NCI-H1694 treated with DMSO at 0.1 percent for 48 hours (cell line): ENCODE data around the gene OR51F1.
"Not testable (repeated sequence)": the region's sequence is repeated elsewhere in the genome, so short reads cannot be mapped to it uniquely, and the experiment has no call there.

Source experiments
- DNase-seq: peaks from one replicate; lab custom pipeline; 2025; lab: John Stamatoyannopoulos, UW

Gene OR51F1, protein sequence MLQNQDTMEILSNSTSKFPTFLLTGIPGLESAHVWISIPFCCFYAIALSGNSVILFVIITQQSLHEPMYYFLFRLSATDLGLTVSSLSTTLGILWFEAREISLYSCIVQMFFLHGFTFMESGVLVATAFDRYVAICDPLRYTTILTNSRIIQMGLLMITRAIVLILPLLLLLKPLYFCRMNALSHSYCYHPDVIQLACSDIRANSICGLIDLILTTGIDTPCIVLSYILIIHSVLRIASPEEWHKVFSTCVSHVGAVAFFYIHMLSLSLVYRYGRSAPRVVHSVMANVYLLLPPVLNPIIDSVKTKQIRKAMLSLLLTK

DNA sequence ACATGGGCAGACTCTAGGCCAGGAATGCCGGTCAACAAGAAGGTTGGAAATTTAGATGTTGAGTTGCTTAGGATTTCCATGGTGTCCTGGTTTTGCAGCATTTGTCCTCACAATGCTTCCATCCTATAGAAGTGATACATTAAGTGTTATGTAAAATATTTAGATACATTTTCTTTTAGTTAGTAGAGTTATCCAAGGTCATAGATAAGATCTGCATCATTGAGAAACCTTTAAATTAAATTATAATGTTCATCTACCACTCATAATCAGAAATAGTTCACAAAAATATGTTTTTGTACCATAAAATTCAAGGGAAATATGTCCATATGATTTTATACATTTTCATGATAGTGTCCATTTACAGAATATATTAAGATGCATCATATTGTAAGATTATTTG lies at the start of gene OR51F1:
Gene OR51F1 (minus strand): TSS at position 101 of the 400 bp plus-strand sequence. CDS start 0 bp downstream, at position 101.
- DNase-seq = no peak

DNA sequence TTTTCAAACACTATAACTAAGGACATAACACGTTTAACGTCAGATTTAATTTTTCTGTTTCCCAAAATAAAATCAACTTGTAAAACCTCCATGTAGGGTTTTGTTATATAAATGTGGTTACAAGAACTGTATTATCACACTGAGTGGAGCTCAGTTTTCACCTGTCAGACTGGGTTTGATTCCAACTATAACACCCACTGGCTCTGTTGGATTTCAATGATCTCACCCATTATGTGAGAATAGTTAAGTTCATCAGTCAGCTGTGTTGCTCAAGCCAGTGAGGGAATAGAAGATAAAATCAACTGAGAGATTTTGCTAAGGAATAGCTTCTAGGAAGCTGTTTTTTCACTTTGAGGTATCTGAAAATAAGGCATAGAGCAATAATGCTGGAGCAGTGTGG lies 39.5 kb upstream of the OR51F1 start:
- DNase-seq = no peak

DNA sequence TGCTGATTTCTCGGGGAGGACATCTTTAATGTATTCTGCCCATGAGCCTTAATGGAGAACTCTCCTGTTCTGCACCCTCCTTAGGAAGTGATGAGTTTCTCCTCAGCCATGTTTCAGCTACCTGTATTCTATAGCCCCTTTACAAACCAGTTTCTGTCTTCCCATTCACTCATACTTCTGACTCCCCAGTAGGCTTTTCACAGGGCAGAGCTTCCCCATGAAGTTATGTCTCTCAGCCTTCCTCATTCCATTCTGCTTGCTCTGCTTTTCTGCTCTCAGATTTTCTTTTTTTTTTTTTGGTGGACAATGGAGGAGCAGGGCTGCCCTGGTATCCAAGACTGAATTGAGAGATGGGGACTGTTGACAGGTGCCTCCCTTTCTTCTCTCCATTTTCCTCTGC lies 38.7 kb upstream of the OR51F1 start:
- DNase-seq = no peak

DNA sequence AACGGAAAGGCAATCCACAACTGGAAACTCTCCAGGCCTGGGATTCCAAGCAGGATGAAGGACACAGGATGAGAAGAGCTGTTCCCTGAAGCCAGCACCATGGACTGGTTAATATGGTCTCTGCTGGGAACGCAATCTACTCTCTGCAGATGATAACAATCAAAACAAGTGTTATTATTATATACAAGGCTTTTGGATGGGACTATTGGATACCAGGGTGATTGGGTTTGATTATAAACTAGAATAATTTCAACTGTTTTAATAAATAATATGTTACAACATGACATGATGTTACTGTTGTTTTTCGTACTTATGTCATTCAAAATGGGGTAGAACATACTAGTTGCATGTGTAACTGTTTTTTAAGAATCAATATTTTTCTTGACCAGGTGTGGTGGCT lies 34.5 kb upstream of the OR51F1 start, which contains the start of gene OR52R1:
Gene OR52R1 (minus strand): TSS at position 101 of the 400 bp plus-strand sequence. CDS start 0 bp downstream, at position 101.
- DNase-seq = no peak

DNA sequence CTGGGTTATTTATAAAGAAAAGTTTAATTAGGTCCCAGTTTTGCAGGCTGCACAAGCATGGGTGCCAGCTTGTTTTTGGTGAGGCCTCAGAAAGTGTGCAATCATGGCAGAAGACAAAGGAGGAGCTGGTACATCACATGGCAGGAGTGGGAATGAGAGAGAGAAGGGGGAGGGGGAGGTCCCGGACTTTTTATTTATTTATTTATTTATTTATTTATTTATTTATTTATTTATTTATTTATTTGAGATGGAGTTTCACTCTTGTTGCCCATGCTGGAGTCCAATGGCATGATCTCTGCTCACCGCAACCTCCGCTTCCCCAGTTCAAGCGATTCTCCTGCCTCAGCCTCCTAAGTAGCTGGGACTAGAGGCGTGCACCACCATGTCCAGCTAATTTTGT lies 31.6 kb upstream of the OR51F1 start:
- DNase-seq = not testable (repeated sequence)

DNA sequence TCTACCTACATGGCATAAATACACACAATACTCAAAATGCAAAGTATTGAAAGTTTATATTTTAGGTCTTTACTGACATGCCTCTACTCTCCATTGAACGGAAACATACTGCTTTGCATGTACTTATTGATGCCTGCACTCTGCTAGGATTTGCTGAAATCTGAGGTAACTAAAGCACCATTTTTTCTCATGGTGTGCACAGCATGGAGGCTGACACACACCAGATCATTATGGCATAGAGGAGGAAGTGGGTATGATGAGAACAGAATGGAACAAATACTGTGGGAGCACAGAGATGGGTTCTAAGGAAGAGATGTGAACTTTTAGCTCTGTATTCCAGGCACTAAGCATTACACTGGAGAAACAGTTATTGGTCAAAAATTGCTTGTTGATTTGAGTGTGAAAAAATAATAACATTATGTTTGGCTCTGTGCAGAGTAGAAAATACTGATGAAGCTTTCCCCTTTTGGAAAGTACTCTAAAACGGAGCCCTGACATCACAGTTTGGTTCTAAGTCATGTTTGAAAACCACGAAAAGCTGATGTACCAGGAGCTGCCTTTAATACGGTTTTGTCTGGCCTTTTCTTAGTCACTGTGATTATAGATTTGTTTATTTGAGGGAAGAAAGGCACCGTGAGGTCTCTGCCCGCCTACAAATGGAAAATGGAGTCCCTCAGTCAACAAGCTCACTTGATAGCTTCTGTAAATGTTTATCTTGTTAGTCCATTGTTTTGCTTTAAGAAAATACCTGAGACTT lies 28.9 kb upstream of the OR51F1 start:
- no peak for DNase-seq

DNA sequence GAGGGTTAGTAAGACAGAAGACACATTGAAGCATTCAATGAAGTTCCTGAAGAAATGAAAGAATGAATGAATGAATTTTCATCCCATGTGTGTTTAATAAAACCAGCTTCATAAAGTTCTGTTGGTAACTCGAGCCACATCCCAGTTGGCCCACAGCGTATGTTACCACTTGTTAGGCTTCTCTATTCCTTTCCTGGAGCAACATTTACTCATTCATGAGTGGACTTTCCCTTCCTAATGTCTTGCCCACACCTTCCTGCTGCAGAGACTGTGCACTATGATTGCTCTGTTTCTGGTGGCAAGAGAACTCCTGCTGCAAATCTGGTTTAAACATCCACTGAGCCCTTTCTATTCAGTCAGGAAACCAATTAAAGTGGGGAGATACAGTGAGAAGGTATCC lies 27.5 kb upstream of the OR51F1 start:
- no peak for DNase-seq

DNA sequence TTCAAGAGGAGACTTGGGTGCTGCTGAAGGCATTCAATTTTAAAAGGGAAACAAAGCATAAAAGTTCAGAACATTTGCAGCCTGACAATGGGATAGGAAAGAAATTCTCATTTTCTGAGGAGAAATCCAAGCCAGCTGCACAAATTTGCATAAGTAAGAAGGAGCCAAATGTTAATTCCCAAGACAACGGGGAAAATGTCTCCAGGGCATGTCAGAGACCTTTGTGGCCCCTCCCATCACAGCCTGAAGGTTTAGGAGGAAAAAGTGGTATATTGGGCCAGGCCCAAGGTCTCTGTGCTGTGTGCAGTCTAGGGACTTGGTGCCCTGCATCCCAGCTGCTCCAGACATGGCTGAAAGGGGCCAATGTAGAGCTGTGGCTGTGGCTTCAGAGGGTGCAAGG lies 12.7 kb upstream of the OR51F1 start:
- DNase-seq = no peak

DNA sequence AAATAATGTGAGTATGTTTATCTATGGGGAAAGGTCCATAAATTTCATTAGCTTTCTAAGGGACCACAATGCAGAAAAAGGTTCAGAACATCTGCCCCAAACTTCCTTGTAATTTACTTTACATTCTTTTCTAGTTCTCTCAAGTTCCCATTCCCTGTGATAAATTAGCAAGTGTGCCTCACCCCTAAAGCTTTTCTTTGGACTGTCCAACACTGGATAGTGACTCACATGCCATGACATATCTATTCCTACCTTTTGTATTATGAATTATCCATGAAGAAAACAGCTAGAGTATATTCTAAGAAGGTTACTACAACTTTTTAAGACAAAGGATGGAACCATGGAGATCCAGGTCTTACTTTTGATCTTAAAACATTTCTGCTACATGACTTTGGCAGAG lies 1.6 kb downstream of the OR51F1 start:
- DNase-seq = no peak

DNA sequence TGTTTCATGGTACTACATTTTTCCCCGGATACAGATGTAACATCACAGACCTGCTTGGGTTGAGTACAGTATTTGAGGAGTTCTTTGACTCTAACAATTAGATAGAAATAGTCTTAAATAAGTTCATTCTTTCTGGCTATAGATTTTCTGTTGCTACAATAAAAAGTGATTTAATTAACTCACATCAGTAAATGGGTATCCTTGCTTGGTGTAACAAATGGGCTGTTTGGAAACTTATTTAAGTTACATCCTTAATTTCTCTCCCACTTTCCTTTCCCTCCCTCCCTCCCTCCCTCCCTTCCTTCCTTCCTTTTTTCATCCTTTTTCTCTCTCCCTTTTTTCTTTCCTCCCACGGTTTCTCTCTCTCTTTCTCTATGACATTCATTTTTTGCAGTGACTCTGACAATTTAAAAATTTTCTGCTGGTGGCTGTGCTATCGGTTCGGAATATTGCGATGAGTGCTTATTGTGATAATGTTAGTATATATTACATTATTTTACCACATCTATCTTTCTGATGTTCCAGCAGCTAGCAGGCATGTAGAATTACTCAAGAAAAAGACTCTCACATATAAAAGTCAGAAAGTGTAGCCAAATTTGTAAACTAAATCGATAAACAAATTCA lies 3.2 kb downstream of the OR51F1 start:
- no peak for DNase-seq

DNA sequence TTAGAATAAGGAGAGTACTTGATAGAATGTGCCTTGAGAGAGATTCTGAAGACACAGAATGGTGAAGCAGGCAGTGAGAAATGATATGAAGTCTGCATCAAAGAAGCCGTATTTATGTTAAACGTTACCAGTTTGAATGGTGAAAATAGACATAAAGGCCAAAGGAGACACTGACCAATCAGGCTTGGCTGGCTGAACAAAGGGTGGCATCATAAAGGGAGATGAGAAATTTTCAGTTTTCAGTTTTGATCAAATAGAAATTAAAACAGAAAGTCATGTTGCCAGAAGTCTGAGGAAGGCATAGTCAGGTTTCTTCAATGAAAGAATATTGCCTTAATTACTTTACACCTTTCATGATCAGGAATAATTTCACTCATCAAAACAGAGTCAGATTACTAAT lies 6.6 kb downstream of the OR51F1 start:
- DNase-seq = no peak

DNA sequence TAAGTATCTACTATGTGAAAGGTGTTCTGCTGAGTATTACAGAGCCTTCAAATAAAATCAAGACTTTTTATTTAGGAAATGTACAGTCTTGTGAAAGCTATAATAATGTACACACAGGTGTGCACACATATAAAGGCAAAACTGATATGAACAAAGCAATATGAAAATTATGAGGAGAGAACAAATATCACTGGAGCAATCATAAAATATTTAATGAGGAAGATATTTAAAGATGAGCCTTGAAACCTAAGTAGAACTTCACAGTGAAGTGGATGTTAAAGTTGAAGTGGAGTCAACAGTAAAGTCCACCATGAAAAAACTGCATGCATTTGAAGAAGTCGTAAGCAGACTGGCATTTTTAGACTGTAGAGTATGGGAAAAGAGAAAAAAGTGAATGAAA lies 18.5 kb downstream of the OR51F1 start:
- DNase-seq = no peak

DNA sequence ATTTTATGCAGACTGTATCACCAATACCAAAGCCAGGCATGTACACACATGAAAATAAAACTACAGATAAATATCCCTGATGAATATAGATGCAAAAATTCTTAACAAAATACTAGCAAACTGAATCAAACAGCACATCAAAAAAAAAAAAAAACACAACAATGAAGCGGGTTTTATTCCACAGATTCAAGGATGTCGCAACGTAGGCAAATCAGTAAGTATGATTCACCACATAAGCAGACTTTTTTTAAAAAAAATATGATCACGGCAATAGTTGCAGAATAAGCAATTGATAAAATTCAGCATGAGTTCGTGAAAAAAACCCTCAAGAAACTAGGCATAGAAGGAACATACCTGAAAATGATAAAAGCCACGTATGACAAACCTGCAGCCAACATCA lies 21.3 kb downstream of the OR51F1 start:
- DNase-seq = no peak

DNA sequence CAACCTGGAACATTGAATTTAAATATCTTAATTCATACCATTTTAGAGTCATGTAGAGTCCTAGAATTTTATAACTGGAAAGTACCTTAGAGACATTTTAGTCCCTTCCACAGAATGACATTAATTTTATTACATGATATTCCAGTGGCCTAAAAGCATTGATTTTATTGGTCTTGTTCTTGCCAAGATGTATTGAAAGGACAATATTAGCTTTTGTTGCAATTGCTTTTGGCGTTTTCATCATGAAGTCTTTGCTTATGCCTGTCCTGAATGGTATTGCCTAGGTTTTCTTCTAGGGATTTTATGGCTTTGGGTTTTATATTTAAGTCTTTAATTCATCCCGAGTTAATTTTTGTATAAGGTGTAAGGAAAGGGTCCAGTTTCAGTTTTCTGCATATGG lies 29.0 kb downstream of the OR51F1 start:
- no peak for DNase-seq

DNA sequence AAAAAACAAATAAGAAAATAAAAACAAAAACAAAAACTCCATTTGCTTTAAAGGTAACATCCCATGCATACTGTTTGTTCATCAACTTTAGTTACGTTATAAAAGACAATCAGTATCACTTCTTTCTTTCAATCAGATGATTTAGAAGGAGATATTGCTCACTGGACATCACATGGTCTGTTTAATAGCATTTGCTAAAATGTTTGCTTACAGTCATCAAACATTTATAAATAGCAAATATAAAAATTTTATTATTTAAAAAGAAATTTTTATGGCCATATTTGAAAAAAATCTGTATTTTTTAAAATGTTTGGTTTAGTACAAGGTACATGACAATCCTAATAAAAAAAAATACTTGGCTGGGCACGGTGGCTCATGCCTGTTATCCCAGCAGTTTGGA lies 42.6 kb downstream of the OR51F1 start:
- DNase-seq = no peak

DNA sequence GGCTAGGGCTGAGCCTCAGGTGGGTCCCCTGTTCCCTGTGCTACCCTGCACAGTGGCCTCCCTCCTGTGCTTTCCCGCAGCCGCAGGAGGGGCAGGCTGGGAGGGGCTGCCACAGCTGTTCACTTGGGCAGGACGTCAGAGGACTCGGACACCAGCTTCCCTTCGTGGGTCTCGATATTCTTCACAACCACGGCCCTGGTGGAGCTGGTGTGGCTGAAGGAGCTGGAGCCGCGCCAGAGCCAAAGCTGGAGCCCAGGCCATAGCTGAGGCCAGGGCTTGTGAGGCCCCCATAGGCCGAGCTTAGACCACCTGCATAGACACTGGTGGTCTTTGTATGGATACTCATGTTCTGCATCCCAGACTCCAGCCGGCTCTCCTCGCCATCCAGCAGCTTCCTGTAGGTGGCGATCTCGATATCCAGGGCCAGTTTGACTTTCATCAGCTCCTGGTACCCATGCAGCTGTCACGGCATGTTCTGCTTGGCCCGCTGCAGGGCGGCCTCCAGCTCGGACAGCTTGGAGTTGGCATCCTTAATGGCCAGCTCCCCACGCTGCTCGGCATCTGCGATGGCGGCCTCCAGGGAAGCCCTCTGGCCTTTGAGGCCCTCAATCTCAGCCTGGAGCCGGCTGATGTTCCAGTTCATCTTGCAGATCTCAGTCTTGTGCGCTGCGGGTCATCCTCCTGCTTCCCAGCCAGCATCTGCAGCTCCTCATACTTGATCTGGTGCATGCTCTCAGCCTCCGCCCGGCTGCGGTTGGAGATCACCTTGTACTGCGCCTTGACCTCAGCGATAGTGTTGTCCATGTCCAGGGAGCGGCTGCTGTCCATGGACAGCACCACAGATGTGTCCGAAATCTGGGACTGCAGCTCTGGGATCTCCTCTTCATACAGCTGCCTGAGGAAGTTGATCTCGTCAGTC lies 46.9 kb downstream of the OR51F1 start:
- DNase-seq = not testable (repeated sequence)
